Putamen (tissue), 1 donor: ENCODE measurements around the gene C6orf118.

Source experiments
- DNase-seq: peaks from one replicate; pipeline ENCODE4 v3.0.0-alpha.2; 2016; ENCODE audit warnings: low spot score

Gene C6orf118

GRCh38 chr6:165308926-165309731 lies at the start of gene C6orf118:
Gene C6orf118, minus strand, starts transcription at chr6:165309605. Its CDS starts 19 bp downstream, at chr6:165309586.
- DNase-seq, result peak; percentile 39

- no peak for DNase-seq
Observed at GRCh38 chr6:165345700-165346099, 36.3 kb upstream of the C6orf118 start.

- DNase-seq, result no peak
Observed at GRCh38 chr6:165340532-165340931, 31.1 kb upstream of the C6orf118 start.

GRCh38 chr6:165325609-165326008 lies 16.2 kb upstream of the C6orf118 start:
- DNase-seq, result peak; percentile 62

- DNase-seq, result no peak
Observed at GRCh38 chr6:165321555-165322145, 12.2 kb upstream of the C6orf118 start.

- DNase-seq, result no peak
Observed at GRCh38 chr6:165321150-165321549, 11.7 kb upstream of the C6orf118 start.

GRCh38 chr6:165317723-165318122 lies 8.3 kb upstream of the C6orf118 start:
- DNase-seq, result no peak

- no peak for DNase-seq
Observed at GRCh38 chr6:165306955-165307354, 2.5 kb downstream of the C6orf118 start.

- DNase-seq, result no peak
Observed at GRCh38 chr6:165301372-165302246, 7.8 kb downstream of the C6orf118 start.

- DNase-seq, result no peak
Observed at GRCh38 chr6:165300422-165300936, 8.9 kb downstream of the C6orf118 start.

- no peak for DNase-seq
Observed at GRCh38 chr6:165298875-165299274, 10.5 kb downstream of the C6orf118 start.

- no peak for DNase-seq
Observed at GRCh38 chr6:165298402-165298801, 11.0 kb downstream of the C6orf118 start.

- DNase-seq, result no peak
Observed at GRCh38 chr6:165292657-165293056, 16.7 kb downstream of the C6orf118 start.

GRCh38 chr6:165274611-165275010 lies 34.8 kb downstream of the C6orf118 start:
- no peak for DNase-seq

GRCh38 chr6:165272585-165272984 lies 36.8 kb downstream of the C6orf118 start:
- no peak for DNase-seq

GRCh38 chr6:165268987-165269386 lies 40.4 kb downstream of the C6orf118 start:
- no peak for DNase-seq

- no peak for DNase-seq
Observed at GRCh38 chr6:165266621-165267020, 42.8 kb downstream of the C6orf118 start.

- no peak for DNase-seq
Observed at GRCh38 chr6:165266191-165266590, 43.2 kb downstream of the C6orf118 start.

GRCh38 chr6:165260462-165260861 lies 48.9 kb downstream of the C6orf118 start:
- no peak for DNase-seq

GRCh38 chr6:165249808-165250207 lies 59.6 kb downstream of the C6orf118 start:
- no peak for DNase-seq

- DNase-seq, result no peak
Observed at GRCh38 chr6:165245701-165246100, 63.7 kb downstream of the C6orf118 start.

- peak; percentile 45 for DNase-seq
Observed at GRCh38 chr6:165245287-165245686, 64.1 kb downstream of the C6orf118 start.
